ENCODE measurements around the gene SCP2.

DNA sequence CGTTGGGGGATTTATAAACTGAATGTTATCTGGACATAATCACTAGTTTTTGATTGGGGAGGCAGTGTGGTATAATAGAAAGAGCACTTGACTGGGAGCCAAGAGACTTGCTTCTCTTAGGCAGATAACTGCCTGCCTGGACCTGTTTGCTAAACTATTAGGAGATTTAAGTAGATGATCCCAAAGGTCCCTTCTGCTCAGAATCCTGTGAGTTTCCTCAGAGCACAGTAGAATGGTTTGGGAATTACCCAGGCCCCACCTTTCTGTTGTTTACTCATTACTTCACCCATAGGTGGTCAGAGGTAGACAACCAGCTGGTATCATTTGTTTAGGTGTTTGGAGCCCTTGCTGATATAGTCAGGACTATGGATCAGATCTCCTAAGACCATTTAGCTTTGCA is 124.6 kb downstream of the SCP2 start:
- TF ChIP-seq EP300 (IDR thresholded peaks at IDR 0.05), result no peak
- TF ChIP-seq, protein P1, sequence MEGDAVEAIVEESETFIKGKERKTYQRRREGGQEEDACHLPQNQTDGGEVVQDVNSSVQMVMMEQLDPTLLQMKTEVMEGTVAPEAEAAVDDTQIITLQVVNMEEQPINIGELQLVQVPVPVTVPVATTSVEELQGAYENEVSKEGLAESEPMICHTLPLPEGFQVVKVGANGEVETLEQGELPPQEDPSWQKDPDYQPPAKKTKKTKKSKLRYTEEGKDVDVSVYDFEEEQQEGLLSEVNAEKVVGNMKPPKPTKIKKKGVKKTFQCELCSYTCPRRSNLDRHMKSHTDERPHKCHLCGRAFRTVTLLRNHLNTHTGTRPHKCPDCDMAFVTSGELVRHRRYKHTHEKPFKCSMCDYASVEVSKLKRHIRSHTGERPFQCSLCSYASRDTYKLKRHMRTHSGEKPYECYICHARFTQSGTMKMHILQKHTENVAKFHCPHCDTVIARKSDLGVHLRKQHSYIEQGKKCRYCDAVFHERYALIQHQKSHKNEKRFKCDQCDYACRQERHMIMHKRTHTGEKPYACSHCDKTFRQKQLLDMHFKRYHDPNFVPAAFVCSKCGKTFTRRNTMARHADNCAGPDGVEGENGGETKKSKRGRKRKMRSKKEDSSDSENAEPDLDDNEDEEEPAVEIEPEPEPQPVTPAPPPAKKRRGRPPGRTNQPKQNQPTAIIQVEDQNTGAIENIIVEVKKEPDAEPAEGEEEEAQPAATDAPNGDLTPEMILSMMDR (IDR thresholded peaks at IDR 0.05), result no peak
